Mucosa of descending colon (tissue), 3 donors: ENCODE results near the gene KAZN. TPM values are rescaled to one million over a fixed set of nuclear protein-coding genes. Genes with fewer than 3 reads are reported as not detected.

ENCODE experiments used
- ATAC-seq: fragments of 200-7000 bp; cut with Tn5 transposase; one replicate; pipeline ENCODE4 v1.9.1; 2020; ENCODE audit warnings: mild to moderate bottlenecking, moderate library complexity
- DNase-seq, 3 donors: peaks; one replicate each; pipeline ENCODE4 v3.0.0-alpha.2; 2020
- H3K36me3 ChIP-seq: fragments of 200-600 bp; one replicate; pipeline ENCODE4 v1.8.0; 2021; ENCODE audit warnings: low read depth, mild to moderate bottlenecking
- H3K4me1 ChIP-seq: fragments of 200-600 bp; one replicate; pipeline ENCODE4 v1.8.0; 2021; ENCODE audit warnings: low read depth, mild to moderate bottlenecking
- H3K4me3 ChIP-seq: fragments of 200-600 bp; one replicate; pipeline ENCODE4 v1.8.0; 2021; ENCODE audit warnings: mild to moderate bottlenecking
- H3K9me3 ChIP-seq: fragments of 200-600 bp; one replicate; pipeline ENCODE4 v1.8.0; 2021; ENCODE audit warnings: mild to moderate bottlenecking
- CTCF ChIP-seq: fragments of 200-600 bp; IDR thresholded peaks from one replicate; pipeline ENCODE4 v1.8.0; 2022; ENCODE audit warnings: antibody characterized with exemption, mild to moderate bottlenecking
- intact Hi-C, 2 donors: fragments of 100-400 bp; cut with DNase I in 1 of 2; cut with micrococcal nuclease in 1 of 2; formaldehyde crosslinking; loops; one replicate each; pipeline versions ENCODE4 v1.11.0 to v1.11.1; 2022; cut with DNase I, micrococcal nuclease
- total RNA-seq, 3 donors: library from RNA; stranded (reverse); fragmentation: NEBNext Ultra II Directional in 2 of 3; extraction: Animal tissue kit (Norgen Biotek cat#: 25700) in 2 of 3; gene quantifications; one replicate each; pipeline versions ENCODE4 v1.2.1 to v1.2.4, GENCODE V29; 2021 to 2023
- donor health status: DM: no; HTN: no; CAD: no; lungs with moderate emphysema.
- donor health status: DM: no; HTN: no; CAD: no.
- donor health status: DM: no; HTN: yes; CAD: no.

KAZN gene
- total RNA-seq, 3 donors from 2014 or later: 9.7 to 21.9 (median 15.8) TPM

- intact Hi-C loops: no loop called here
- H3K36me3 ChIP-seq: no peaks in the 10 kb centered on the region
- no peak overlapping the region for H3K4me3 ChIP-seq
- ATAC-seq (no peak), DNase-seq (no peak)
- no peaks in the 10 kb centered on the region for H3K4me1 ChIP-seq
- H3K9me3 ChIP-seq: no peaks in the 10 kb centered on the region
- no peak for TF ChIP-seq CTCF
These were observed 84.6 kb downstream of the KAZN start for GRCh38 chr1:14682941-14683621.

GRCh38 chr1:14685078-14685477 is 86.6 kb downstream of the KAZN start:
- Histone ChIP-seq H3K9me3 (no peaks in the 10 kb centered on the region), H3K36me3 (no peaks in the 10 kb centered on the region), H3K4me1 (no peaks in the 10 kb centered on the region), H3K4me3 (no peak overlapping the region)
- ATAC-seq (no peak), DNase-seq (no peak)
- TF ChIP-seq CTCF: no peak
- intact Hi-C loops: no loop called here

- H3K9me3 ChIP-seq: no peaks in the 10 kb centered on the region
- ATAC-seq (no peak), DNase-seq (no peak)
- no peak overlapping the region for H3K4me3 ChIP-seq
- TF ChIP-seq CTCF: no peak
- no peaks in the 10 kb centered on the region for H3K4me1 ChIP-seq
- H3K36me3 ChIP-seq: no peaks in the 10 kb centered on the region
- intact Hi-C loops: no loop called here
These were observed 88.2 kb downstream of the KAZN start for GRCh38 chr1:14686701-14687100.

- DNase-seq (no peak), ATAC-seq (no peak)
- H3K9me3 ChIP-seq: no peaks in the 10 kb centered on the region
- no peaks in the 10 kb centered on the region for H3K4me1 ChIP-seq
- H3K4me3 ChIP-seq: no peak overlapping the region
- no peak for TF ChIP-seq CTCF
- intact Hi-C loops: no loop called here
- no peaks in the 10 kb centered on the region for H3K36me3 ChIP-seq
These were observed 88.7 kb downstream of the KAZN start for GRCh38 chr1:14687147-14687546.

GRCh38 chr1:14689996-14690615 is 91.6 kb downstream of the KAZN start:
- no peak overlapping the region for H3K4me3 ChIP-seq
- no peaks in the 10 kb centered on the region for H3K36me3 ChIP-seq
- no peaks in the 10 kb centered on the region for H3K4me1 ChIP-seq
- no peaks in the 10 kb centered on the region for H3K9me3 ChIP-seq
- DNase-seq (no peak), ATAC-seq (no peak)
- no peak for TF ChIP-seq CTCF
- intact Hi-C loops: no loop called here
